Endodermal cell (in vitro differentiated cells): Measurements from ENCODE around the gene TCP10L. TPM values are rescaled to one million over a fixed set of nuclear protein-coding genes. Genes with fewer than 3 reads are reported as not detected.

ENCODE experiments used
- DNase-seq: peaks from one replicate; pipeline ENCODE4 v3.0.0-alpha.2; 2017
- H3K27ac ChIP-seq: 2 replicates; pipeline ENCODE4 v1.5.1; 2013; ENCODE audit warnings: mild to moderate bottlenecking, low read depth, low read length, moderate library complexity
- H3K27me3 ChIP-seq: 2 replicates; pipeline ENCODE4 v1.6.1; 2013; ENCODE audit warnings: mild to moderate bottlenecking, low read length, moderate library complexity; ENCODE audit not compliant: insufficient read depth, control insufficient read depth, poor library complexity, severe bottlenecking
- H3K36me3 ChIP-seq: 2 replicates; pipeline ENCODE4 v1.7.0; 2013; ENCODE audit warnings: mild to moderate bottlenecking, low read length, moderate library complexity; ENCODE audit not compliant: control insufficient read depth, insufficient read depth
- H3K4me1 ChIP-seq: one replicate; pipeline ENCODE4 v1.7.0; 2013; ENCODE audit warnings: low read length; ENCODE audit not compliant: control insufficient read depth, insufficient read depth
- H3K4me3 ChIP-seq: 2 replicates; pipeline ENCODE4 v1.5.1; 2013; ENCODE audit warnings: mild to moderate bottlenecking, low read length, moderate library complexity
- H3K9ac ChIP-seq: 2 replicates; pipeline ENCODE4 v1.6.1; 2013; ENCODE audit warnings: mild to moderate bottlenecking, low read length, moderate library complexity; ENCODE audit not compliant: poor library complexity, severe bottlenecking; ENCODE audit errors: extremely low read depth
- H3K9me3 ChIP-seq: 2 replicates; pipeline ENCODE4 v1.6.1; 2013; ENCODE audit warnings: mild to moderate bottlenecking, low read length, moderate library complexity; ENCODE audit not compliant: control insufficient read depth
- H3K27ac Mint-ChIP-seq: 2 replicates; pipeline ENCODE4 v1.8.0; 2020; ENCODE audit warnings: mixed read lengths
- H3K27me3 Mint-ChIP-seq: 2 replicates; pipeline ENCODE4 v1.8.0; 2021; ENCODE audit warnings: mild to moderate bottlenecking, mixed read lengths; ENCODE audit not compliant: insufficient read depth
- H3K36me3 Mint-ChIP-seq: 2 replicates; pipeline ENCODE4 v1.8.0; 2020; ENCODE audit warnings: low read depth, mixed read lengths
- H3K4me1 Mint-ChIP-seq: 2 replicates; pipeline ENCODE4 v1.8.0; 2020; ENCODE audit warnings: mixed read lengths
- H3K4me3 Mint-ChIP-seq: 2 replicates; pipeline ENCODE4 v1.8.0; 2020; ENCODE audit warnings: mild to moderate bottlenecking, moderate library complexity, mixed read lengths
- H3K9me3 Mint-ChIP-seq: 2 replicates; pipeline ENCODE4 v1.8.0; 2020; ENCODE audit warnings: mild to moderate bottlenecking, mixed read lengths
- CTCF ChIP-seq: fragments of 200-600 bp; sonication (generic); conservative IDR thresholded peaks from 2 replicates; pipeline ENCODE4 v1.5.0; 2021; ENCODE audit warnings: antibody characterized with exemption, mild to moderate bottlenecking
- WGBS, 2 experiments: methylation state at CpG; one replicate each; pipeline versions ENCODE4 v1.1.5 to v1.1.7; 2013; ENCODE audit warnings: missing lambda C conversion rate in 2 of 2, mixed read lengths in 1 of 2; ENCODE audit not compliant: insufficient coverage in 1 of 2, insufficient read length in 1 of 2; 5-methylcytosine and 5-hydroxymethylcytosine counted together
- total RNA-seq, 2 donors: library from RNA; stranded (reverse); fragmentation: NEBNext Ultra II Directional in 1 of 2; extraction: Animal tissue kit (Norgen Biotek cat#: 25700) in 1 of 2; gene quantifications; 2 replicates in 1 of 2; 3 replicates in 1 of 2; pipeline ENCODE4 v1.2.1, GENCODE V29; 2021

The TCP10L gene
- total RNA-seq, 2 donors from 2014 or later = 0.95 to 1.4 TPM

GRCh38 chr21:32566741-32567389 is 18.5 kb downstream of the TCP10L start:
- Mint-ChIP-seq H3K4me1 (peaks cover 9% of the 10 kb centered on the region), H3K27me3 (peaks cover 12% of the 10 kb centered on the region), H3K36me3 (no peaks in the 10 kb centered on the region), H3K27ac (no peak overlapping the region), H3K9me3 (peaks cover 15% of the 10 kb centered on the region), H3K4me3 (no peak overlapping the region)
- no peak for DNase-seq
- 96 to 100% methylated on average over 3 to 4 of the region's 5 CpGs for WGBS, 2 experiments
- H3K4me1 ChIP-seq = peaks cover 3% of the 10 kb centered on the region
- H3K9ac ChIP-seq = no peak overlapping the region
- H3K9me3 ChIP-seq = peaks cover 13% of the 10 kb centered on the region
- no peak overlapping the region for H3K27ac ChIP-seq
- H3K4me3 ChIP-seq = no peak overlapping the region
- no peak for TF ChIP-seq CTCF
- H3K36me3 ChIP-seq = no peaks in the 10 kb centered on the region
- H3K27me3 ChIP-seq = peaks cover 6% of the 10 kb centered on the region

GRCh38 chr21:32565856-32566465 is 19.4 kb downstream of the TCP10L start:
- no peak for TF ChIP-seq CTCF
- H3K36me3 Mint-ChIP-seq = no peaks in the 10 kb centered on the region
- Histone ChIP-seq H3K9ac (no peak overlapping the region), H3K4me3 (no peak overlapping the region), H3K36me3 (no peaks in the 10 kb centered on the region), H3K27me3 (peaks cover 6% of the 10 kb centered on the region), H3K27ac (no peak overlapping the region), H3K9me3 (peaks cover 13% of the 10 kb centered on the region), H3K4me1 (peaks cover 3% of the 10 kb centered on the region)
- H3K9me3 Mint-ChIP-seq = peaks cover 15% of the 10 kb centered on the region
- DNase-seq = no peak
- H3K27me3 Mint-ChIP-seq = peaks cover 12% of the 10 kb centered on the region
- H3K4me1 Mint-ChIP-seq = peaks cover 16% of the 10 kb centered on the region
- no peak overlapping the region for H3K4me3 Mint-ChIP-seq
- WGBS, 2 experiments = 83 to 100% methylated on average over 1 to 2 of the region's 2 CpGs
- H3K27ac Mint-ChIP-seq = no peak overlapping the region

GRCh38 chr21:32562915-32563314 is 22.4 kb downstream of the TCP10L start:
- Mint-ChIP-seq H3K9me3 (peaks cover 15% of the 10 kb centered on the region), H3K4me1 (peaks cover 19% of the 10 kb centered on the region), H3K4me3 (no peak overlapping the region), H3K36me3 (no peaks in the 10 kb centered on the region), H3K27ac (no peak overlapping the region), H3K27me3 (peaks cover 3% of the 10 kb centered on the region)
- no peaks in the 10 kb centered on the region for H3K36me3 ChIP-seq
- 80 to 89% methylated on average over 1 to 2 of the region's 2 CpGs for WGBS, 2 experiments
- no peaks in the 10 kb centered on the region for H3K27me3 ChIP-seq
- peaks cover 13% of the 10 kb centered on the region for H3K9me3 ChIP-seq
- H3K4me3 ChIP-seq = no peak overlapping the region
- H3K4me1 ChIP-seq = no peaks in the 10 kb centered on the region
- H3K27ac ChIP-seq = no peak overlapping the region
- DNase-seq = peak; percentile 22
- H3K9ac ChIP-seq = no peak overlapping the region
- no peak for TF ChIP-seq CTCF
